A549 (cell line): ENCODE results near the gene ZBTB22. TPM values are rescaled to one million over a fixed set of nuclear protein-coding genes. Genes with fewer than 3 reads are reported as not detected.

Experiments used
- ATAC-seq, 2 experiments: fragments of 200-7000 bp in 1 of 2; fragments of >200 bp in 1 of 2; cut with Nextera tagmentation in 1 of 2; cut with Tn5 transposase in 1 of 2; 3 replicates each; pipeline versions ENCODE4 v1.8.0 to v1.9.1; 2018 to 2020; ENCODE audit warnings: mild to moderate bottlenecking in 1 of 2, moderate library complexity in 1 of 2
- CTCF ChIA-PET: fragments of 300-600 bp; sonication (Branson Sonifier 250); formaldehyde crosslinking; extraction: SDS; loops from one replicate; lab custom pipeline; 2021; ENCODE audit warnings: antibody characterized with exemption, inconsistent platforms; lab: Yijun Ruan, JAX
- POLR2A ChIA-PET: fragments of 350-600 bp; formaldehyde crosslinking; extraction: SDS; loops from one replicate; lab custom pipeline; 2021; ENCODE audit warnings: antibody characterized with exemption, inconsistent platforms; lab: Yijun Ruan, JAX
- DNase-seq, 2 experiments: peaks; one replicate each; pipeline versions ENCODE4 v3.0.0 to v3.0.0-alpha.2; 2011 to 2016; ENCODE audit warnings: low read depth in 1 of 2, low spot score in 1 of 2
- FAIRE-seq: peaks from 2 replicates; lab custom pipeline; 2011; peaks lifted over from hg19 to GRCh38; lab: Jason Lieb, UNC
- H3K27ac ChIP-seq, 2 experiments: fragments of >200 bp; sonication (Bioruptor Twin); formaldehyde crosslinking; 3 replicates each; pipeline ENCODE4 v1.5.1; 2016 to 2017
- H3K4me1 ChIP-seq: fragments of >200 bp; sonication (Bioruptor Twin); formaldehyde crosslinking; 3 replicates; pipeline ENCODE4 v1.6.1; 2016
- H3K4me2 ChIP-seq: fragments of >200 bp; sonication (Bioruptor Twin); formaldehyde crosslinking; 3 replicates; pipeline ENCODE4 v1.6.1; 2016
- H3K4me3 ChIP-seq: fragments of >200 bp; sonication (Bioruptor Twin); formaldehyde crosslinking; 3 replicates; pipeline ENCODE4 v1.5.1; 2016
- H3K9me3 ChIP-seq: fragments of >200 bp; sonication (Bioruptor Twin); formaldehyde crosslinking; 3 replicates; pipeline ENCODE4 v1.6.1; 2016
- CBX8 ChIP-seq: fragments of 200-600 bp; sonication (generic); IDR thresholded peaks from 2 replicates; pipeline ENCODE4 v1.6.1; 2016
- EHF ChIP-seq: fragments of 250-450 bp; sonication (Bioruptor Pico); IDR thresholded peaks from 2 replicates; pipeline ENCODE4 v1.5.0; 2020; ENCODE audit warnings: mild to moderate bottlenecking
- EHMT2 ChIP-seq: fragments of 200-600 bp; sonication (generic); IDR thresholded peaks from 2 replicates; pipeline ENCODE4 v1.6.1; 2016; ENCODE audit warnings: antibody characterized with exemption, low read depth, mild to moderate bottlenecking, moderate library complexity
- ESRRA ChIP-seq: fragments of 150-350 bp; IDR thresholded peaks from 2 replicates; pipeline ENCODE4 v1.6.1; 2014; ENCODE audit warnings: mild to moderate bottlenecking, low read length, borderline replicate concordance
- HEYL ChIP-seq: fragments of 250-450 bp; sonication (Bioruptor Pico); IDR thresholded peaks from 2 replicates; pipeline ENCODE4 v1.8.0; 2021; ENCODE audit warnings: mild to moderate bottlenecking, moderate library complexity
- HOXA7 ChIP-seq: fragments of 250-450 bp; sonication (Bioruptor Pico); IDR thresholded peaks from 2 replicates; pipeline ENCODE4 v1.5.0; 2020; ENCODE audit warnings: mild to moderate bottlenecking, moderate library complexity
- JUN ChIP-seq, 2 experiments: fragments of >200 bp; sonication (Bioruptor Twin); formaldehyde crosslinking; IDR thresholded peaks; 2 replicates in 1 of 2; 3 replicates in 1 of 2; pipeline ENCODE4 v1.6.1; 2016 to 2017
- JUNB ChIP-seq: fragments of >200 bp; sonication (Bioruptor Twin); formaldehyde crosslinking; IDR thresholded peaks from 2 replicates; pipeline ENCODE4 v1.6.1; 2016
- MAZ ChIP-seq: fragments of 150-350 bp; IDR thresholded peaks from 2 replicates; pipeline ENCODE4 v1.6.1; 2014; ENCODE audit warnings: antibody characterized with exemption, low read depth, low read length, borderline replicate concordance
- MYC ChIP-seq: IDR thresholded peaks from 2 replicates; pipeline ENCODE4 v1.6.1; 2012; ENCODE audit warnings: mild to moderate bottlenecking, inconsistent platforms, low read length, improper control_type of control experiment, borderline replicate concordance
- NPAS2 ChIP-seq: fragments of 250-450 bp; sonication (Bioruptor Pico); IDR thresholded peaks from 2 replicates; pipeline ENCODE4 v1.8.0; 2022; ENCODE audit warnings: mild to moderate bottlenecking, moderate library complexity, borderline replicate concordance
- POLR2A ChIP-seq: IDR thresholded peaks from 2 replicates; pipeline ENCODE4 v1.6.1; 2012; ENCODE audit warnings: mild to moderate bottlenecking, low read length
- RAD21 ChIP-seq, 2 experiments: fragments of >200 bp in 1 of 2; sonication (Bioruptor Twin) in 1 of 2; formaldehyde crosslinking in 1 of 2; IDR thresholded peaks in 1 of 2; conservative IDR thresholded peaks in 1 of 2; 2 replicates in 1 of 2; 3 replicates in 1 of 2; pipeline ENCODE4 v1.6.1; 2012 to 2018; ENCODE audit warnings: inconsistent platforms in 1 of 2
- RFX5 ChIP-seq: fragments of 450-650 bp; IDR thresholded peaks from 2 replicates; pipeline ENCODE4 v1.7.1; 2014; ENCODE audit warnings: antibody characterized with exemption, mild to moderate bottlenecking, moderate library complexity
- RNF2 ChIP-seq: fragments of 200-600 bp; sonication (generic); IDR thresholded peaks from 2 replicates; pipeline ENCODE4 v1.6.1; 2016; ENCODE audit warnings: low read depth, mild to moderate bottlenecking, antibody characterized with exemption, moderate library complexity, borderline replicate concordance
- SMC3 ChIP-seq: fragments of >200 bp; sonication (Bioruptor Twin); formaldehyde crosslinking; IDR thresholded peaks from 3 replicates; pipeline ENCODE4 v1.6.1; 2018; ENCODE audit warnings: inconsistent platforms
- ZNF302 ChIP-seq: fragments of 250-450 bp; sonication (Bioruptor Pico); IDR thresholded peaks from 2 replicates; pipeline ENCODE4 v1.9.0; 2021; ENCODE audit warnings: inconsistent platforms, mild to moderate bottlenecking, moderate library complexity
- ZSCAN20 ChIP-seq: fragments of 250-450 bp; sonication (Bioruptor Pico); IDR thresholded peaks from 2 replicates; pipeline ENCODE4 v1.8.0; 2022; ENCODE audit warnings: mild to moderate bottlenecking, moderate library complexity
- WGBS: methylation state at CpG from one replicate; pipeline ENCODE4 v1.1.6; 2017; ENCODE audit errors: missing lambda C conversion rate; 5-methylcytosine and 5-hydroxymethylcytosine counted together
- polyA plus RNA-seq, 4 experiments: library from polyadenylated mRNA; depleted of rRNA in 3 of 4; stranded (reverse); fragments of >200 nt; fragmentation: RNase III in 1 of 4; extraction: RNeasy Plus Mini Kit Qiagen cat#74134 plus additional on column Dnase treatment in 1 of 4; gene quantifications; 2 replicates in 3 of 4; 3 replicates in 1 of 4; pipeline ENCODE4 v1.2.3, GENCODE V29; 2011 to 2017
- TF ChIP-seq, protein P1 (sequence below): IDR thresholded peaks from 2 replicates; pipeline ENCODE4 v1.6.1; 2012
- TF ChIP-seq, protein P2 (sequence below): fragments of >200 bp; sonication (Bioruptor Twin); formaldehyde crosslinking; IDR thresholded peaks from 2 replicates; pipeline ENCODE4 v1.6.1; 2016
- TF ChIP-seq, protein P3 (sequence below): fragments of 250-450 bp; sonication (Bioruptor Pico); IDR thresholded peaks from 2 replicates; pipeline ENCODE4 v1.5.0; 2021; ENCODE audit warnings: mild to moderate bottlenecking, moderate library complexity, borderline replicate concordance
- TF ChIP-seq, protein P4 (sequence below): fragments of >200 bp; sonication (Bioruptor Twin); formaldehyde crosslinking; IDR thresholded peaks from 3 replicates; pipeline ENCODE4 v1.5.1; 2016

The ZBTB22 gene
- polyA plus RNA-seq, 2 of the 4 experiments (the other 2 are of a cell fraction): 3.2 to 8.3 TPM

DNA sequence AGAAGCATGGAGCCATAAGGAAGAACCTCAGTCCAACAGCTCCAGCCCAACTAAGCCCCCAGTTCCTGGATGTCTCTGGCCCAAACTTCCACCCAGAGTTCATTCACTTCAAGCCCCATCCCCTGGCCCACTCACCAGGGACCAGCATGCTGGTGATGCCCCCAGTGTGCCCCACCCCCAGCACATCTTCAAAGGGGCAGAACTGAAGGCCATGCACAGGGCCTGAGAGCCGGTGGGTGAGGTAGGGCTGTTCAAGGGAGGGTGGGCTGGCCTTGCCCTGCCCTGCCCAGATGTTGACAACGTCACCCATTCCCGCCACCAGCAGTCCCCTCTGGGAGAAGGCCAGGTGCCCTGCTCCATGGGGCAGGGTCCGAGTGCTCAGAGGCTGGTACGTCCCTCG is 37.0 kb downstream of the ZBTB22 start (continued):
- TF ChIP-seq, protein P1, sequence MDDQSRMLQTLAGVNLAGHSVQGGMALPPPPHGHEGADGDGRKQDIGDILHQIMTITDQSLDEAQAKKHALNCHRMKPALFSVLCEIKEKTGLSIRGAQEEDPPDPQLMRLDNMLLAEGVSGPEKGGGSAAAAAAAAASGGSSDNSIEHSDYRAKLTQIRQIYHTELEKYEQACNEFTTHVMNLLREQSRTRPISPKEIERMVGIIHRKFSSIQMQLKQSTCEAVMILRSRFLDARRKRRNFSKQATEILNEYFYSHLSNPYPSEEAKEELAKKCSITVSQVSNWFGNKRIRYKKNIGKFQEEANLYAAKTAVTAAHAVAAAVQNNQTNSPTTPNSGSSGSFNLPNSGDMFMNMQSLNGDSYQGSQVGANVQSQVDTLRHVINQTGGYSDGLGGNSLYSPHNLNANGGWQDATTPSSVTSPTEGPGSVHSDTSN: no peak
- TF ChIP-seq CBX8 (no peak), EHMT2 (no peak), JUNB (no peak), NPAS2 (CRISPR knock-in tag) (no peak), ZNF302 (no peak)
- TF ChIP-seq, protein P2, sequence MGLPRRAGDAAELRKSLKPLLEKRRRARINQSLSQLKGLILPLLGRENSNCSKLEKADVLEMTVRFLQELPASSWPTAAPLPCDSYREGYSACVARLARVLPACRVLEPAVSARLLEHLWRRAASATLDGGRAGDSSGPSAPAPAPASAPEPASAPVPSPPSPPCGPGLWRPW: no peak

DNA sequence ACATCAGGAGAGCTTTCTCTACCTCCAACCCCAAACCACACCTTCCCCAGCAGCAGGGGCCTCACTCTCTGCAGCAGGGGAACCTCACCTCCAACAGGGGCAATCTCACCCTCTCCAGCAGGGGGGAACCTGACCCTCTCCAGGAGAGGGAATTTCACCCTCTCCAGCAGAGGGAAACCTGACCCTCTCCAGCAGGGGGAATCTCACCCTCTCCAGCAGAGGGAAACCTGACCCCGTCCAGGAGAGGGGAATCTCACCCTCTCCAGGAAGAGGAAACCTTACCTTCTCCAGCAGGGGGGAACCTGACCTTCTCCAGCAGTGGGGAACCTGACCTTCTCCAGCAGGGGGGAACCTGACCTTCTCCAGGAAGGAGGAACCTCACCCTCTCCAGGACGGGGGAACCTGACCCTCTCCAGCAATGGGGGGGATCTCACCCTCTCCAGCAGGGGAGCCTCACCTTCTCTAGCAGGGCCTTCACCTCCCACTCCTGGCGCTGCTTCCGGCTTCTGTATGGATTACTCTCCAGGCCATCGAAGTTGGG is 37.5 kb downstream of the ZBTB22 start:
- ChIA-PET POLR2A (no interaction called here), CTCF (interaction anchor here (0.8 to 5.7 kb wide), 8 partner anchors 8 to 565 kb away, joined by 3 to 44 read pairs (median 8); partner anchors contain the start of genes PFDN6, RGL2, RPS18 and VPS52)
- H3K4me3 ChIP-seq: no peak overlapping the region
- TF ChIP-seq RNF2 (no peak), JUN (IDR thresholded peaks at IDR 0.05) (no peak), ZNF302 (no peak), HOXA7 (CRISPR knock-in tag) (no peak), EHF (CRISPR knock-in tag) (no peak), MYC (peak; percentile 35; the same call in 1 of the 2 replicates), POLR2A (no peak), ZSCAN20 (CRISPR knock-in tag) (no peak), SMC3 (peak; percentile 47; the same call in 1 of the 3 replicates), ESRRA (0 out of 2 replicates have a peak, but pooled peaks have one; percentile 48), EHMT2 (no peak), HEYL (CRISPR knock-in tag) (no peak), RFX5 (no peak), RAD21 (conservative IDR thresholded peaks at IDR 0.05 in 1 of 2, IDR thresholded peaks at IDR 0.05 in 1 of 2) (peak; percentile 55 to 64; a peak in 4 of 5 replicates), MAZ (0 out of 2 replicates have a peak, but pooled peaks have one; percentile 24)
- TF ChIP-seq, protein P3, sequence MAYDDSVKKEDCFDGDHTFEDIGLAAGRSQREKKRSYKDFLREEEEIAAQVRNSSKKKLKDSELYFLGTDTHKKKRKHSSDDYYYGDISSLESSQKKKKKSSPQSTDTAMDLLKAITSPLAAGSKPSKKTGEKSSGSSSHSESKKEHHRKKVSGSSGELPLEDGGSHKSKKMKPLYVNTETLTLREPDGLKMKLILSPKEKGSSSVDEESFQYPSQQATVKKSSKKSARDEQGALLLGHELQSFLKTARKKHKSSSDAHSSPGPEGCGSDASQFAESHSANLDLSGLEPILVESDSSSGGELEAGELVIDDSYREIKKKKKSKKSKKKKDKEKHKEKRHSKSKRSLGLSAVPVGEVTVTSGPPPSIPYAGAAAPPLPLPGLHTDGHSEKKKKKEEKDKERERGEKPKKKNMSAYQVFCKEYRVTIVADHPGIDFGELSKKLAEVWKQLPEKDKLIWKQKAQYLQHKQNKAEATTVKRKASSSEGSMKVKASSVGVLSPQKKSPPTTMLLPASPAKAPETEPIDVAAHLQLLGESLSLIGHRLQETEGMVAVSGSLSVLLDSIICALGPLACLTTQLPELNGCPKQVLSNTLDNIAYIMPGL (CRISPR knock-in tag): no peak
- TF ChIP-seq, protein P4, sequence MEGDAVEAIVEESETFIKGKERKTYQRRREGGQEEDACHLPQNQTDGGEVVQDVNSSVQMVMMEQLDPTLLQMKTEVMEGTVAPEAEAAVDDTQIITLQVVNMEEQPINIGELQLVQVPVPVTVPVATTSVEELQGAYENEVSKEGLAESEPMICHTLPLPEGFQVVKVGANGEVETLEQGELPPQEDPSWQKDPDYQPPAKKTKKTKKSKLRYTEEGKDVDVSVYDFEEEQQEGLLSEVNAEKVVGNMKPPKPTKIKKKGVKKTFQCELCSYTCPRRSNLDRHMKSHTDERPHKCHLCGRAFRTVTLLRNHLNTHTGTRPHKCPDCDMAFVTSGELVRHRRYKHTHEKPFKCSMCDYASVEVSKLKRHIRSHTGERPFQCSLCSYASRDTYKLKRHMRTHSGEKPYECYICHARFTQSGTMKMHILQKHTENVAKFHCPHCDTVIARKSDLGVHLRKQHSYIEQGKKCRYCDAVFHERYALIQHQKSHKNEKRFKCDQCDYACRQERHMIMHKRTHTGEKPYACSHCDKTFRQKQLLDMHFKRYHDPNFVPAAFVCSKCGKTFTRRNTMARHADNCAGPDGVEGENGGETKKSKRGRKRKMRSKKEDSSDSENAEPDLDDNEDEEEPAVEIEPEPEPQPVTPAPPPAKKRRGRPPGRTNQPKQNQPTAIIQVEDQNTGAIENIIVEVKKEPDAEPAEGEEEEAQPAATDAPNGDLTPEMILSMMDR: peak; percentile 59
- peak overlapping the region in 1 of 2 experiments; percentile 48; a peak in 2 of 6 replicates for H3K27ac ChIP-seq
- ATAC-seq (peak; percentile 75 to 83), FAIRE-seq (no peak), DNase-seq (peak; percentile 85)
- H3K9me3 ChIP-seq: no peaks in the 10 kb centered on the region
- no peak overlapping the region for H3K4me2 ChIP-seq
- peaks cover 23% of the 10 kb centered on the region for H3K4me1 ChIP-seq
- 25% methylated on average over 2 of the region's 5 CpGs for WGBS
